NAMALWA (cell line): ENCODE data around the gene HAUS2.
"Not testable (repeated sequence)": the region's sequence is repeated elsewhere in the genome, so short reads cannot be mapped to it uniquely, and the experiment has no call there.

Experiments
- DNase-seq: peaks from one replicate; pipeline ENCODE4 v3.0.0-alpha.2; 2015; ENCODE audit warnings: low spot score

The HAUS2 gene

DNA sequence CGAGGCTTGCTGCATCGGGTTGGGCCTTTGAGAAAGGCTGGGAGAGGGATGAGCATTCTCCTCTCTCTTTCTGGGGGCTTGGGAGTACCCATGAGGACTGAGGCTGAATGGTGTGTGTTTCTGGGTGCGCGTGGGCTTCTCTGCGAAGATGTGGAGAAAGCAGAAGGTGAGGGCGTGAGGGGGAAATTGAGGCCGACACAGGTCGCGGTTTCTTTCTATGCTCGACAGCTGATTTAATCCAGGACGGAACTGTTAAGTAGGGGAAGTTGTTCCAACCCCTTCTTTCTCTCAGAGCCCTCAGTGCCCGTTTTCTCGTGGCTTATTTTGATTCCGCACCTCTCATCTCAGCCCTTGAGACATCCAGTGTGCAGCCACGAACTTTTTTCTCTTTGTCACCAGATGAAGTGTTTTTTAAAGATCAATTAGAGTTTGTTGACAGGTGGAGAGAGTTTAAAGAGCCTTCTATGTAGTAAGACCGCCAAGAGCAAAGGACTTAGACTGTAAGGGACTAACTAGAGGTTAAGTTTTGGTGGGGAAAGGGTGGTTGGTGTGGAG, 27.5 kb downstream of the HAUS2 start:
- DNase-seq, result peak; percentile 26

DNA sequence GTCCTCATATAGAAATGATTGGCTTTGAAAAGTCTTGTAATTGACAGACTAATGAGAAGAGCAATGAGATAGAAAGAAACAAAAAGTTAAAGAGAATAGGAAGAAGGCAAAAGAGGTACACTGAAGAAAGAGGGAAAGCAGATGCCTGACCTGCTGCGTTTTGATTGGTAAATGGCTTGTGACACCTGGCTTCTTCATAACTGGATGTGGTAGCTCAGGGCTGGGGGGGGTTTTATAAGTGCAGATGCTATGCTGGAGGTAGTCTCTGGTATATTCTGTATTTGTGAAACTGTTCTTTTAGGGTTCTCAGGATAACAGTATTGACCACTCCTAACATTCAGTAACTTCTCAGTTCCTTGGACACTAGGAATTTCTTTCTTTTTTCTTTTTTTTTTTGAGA, 28.1 kb downstream of the HAUS2 start:
- DNase-seq, result peak; percentile 36

DNA sequence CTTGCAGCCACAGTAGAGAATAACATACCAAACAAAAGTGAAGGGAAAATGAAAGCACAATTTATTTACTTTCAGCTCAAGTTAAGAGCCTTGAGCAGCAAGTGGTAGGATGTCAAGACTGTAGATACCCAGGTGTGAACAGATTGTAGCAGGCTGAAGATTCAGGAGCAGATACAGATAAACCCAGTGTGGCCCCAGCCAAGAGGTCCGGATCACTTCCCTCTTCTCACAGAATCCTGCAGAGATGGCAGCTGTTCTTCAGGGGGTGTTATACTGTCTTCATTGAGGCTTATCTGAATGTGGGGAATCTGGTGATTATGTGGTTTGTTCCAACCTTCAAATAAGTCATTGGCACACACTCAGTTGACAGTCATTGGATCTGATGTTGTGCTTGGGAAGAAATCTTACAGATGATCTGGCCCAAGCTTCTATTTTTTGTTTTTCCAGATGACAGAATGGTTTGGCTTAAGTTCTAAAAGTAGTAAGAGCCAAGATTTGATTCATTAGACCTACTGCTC, 28.9 kb downstream of the HAUS2 start:
- no peak for DNase-seq

DNA sequence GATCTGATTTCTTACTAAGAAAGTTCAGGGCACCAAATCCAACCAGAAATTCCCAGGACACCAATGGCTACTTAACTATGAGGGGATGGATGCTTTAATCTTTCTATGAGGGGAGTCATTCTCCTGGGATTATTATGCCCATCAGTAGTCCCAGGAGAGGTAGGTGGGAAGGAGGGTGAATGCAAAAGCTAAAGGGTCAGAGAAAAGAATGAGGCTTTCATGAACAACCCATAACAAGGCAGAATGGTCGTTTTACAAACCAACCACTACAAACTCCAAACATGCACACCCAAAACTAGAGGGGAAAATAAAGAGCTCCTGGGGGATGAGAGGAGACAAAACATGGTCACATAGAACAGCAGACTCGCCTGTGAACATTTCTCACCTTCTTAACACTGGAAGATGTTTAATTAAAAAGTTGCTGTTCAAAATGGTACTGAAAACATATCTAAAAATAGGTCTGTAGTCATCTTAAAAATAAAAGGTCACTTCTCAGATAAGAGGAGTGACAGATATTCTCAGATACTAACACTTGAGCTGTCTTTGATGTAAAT, 30.4 kb downstream of the HAUS2 start:
- no peak for DNase-seq

DNA sequence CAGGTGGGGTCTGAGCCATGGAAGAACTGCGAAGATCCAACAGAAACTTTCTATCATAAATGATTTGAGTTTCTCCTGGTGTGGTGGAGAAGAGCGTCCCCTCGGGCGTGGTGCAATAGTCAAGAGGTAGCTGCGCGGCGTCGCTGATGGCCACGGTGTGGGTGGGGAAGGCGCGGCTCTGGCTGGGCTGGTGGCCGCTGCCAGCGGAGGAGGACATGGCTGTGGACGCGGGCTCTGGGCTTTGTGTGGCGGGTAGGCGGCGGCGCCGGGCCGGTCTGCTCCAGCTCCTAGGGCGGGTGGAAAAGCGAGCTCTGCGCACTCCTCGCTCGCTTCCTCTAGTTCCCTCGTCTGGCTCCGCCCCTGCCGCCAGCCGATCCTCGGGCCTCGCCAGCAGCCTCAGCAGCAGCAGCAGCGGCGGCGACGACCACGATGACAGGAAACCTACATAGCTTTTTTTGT, 32.7 kb downstream of the HAUS2 start:
- peak; percentile 70 for DNase-seq

DNA sequence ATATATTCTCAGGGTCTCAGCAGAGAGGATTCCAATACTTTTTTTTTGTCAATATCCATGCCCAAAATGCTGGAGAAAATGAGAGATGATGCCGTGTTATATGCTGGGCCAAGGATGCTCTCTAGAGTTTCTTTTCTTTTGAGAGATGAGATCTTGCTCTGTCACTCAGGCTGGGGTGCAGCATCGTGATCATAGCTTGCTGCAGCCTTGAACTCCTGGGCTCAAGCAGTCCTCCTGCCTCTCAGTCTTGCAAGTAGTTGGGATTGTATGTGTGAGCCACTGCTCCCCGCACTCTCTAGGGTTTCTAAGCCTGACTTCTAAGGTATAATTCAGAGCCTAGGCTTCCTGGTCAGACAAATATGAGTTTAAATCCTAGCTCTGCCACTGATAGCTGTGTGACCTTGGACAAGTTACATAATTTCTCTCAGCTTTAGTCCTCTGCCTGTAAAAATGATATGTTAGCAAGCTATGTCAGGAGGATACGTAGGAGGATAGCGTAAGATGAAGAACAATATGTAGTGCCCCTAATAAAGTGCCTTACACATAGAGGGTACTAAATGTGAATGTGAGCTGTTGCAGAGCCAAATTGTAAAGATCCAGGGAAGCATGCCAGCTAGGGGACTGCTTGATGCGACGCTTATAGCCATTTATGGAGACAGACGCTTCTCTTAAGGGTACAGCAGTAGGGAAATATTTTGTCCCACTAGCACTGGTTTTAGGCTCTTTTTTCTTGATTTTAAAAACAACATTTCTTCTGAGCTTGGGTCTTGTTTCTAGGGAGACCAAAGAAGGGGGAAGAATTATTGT, 34.1 kb downstream of the HAUS2 start:
- DNase-seq, result no peak

DNA sequence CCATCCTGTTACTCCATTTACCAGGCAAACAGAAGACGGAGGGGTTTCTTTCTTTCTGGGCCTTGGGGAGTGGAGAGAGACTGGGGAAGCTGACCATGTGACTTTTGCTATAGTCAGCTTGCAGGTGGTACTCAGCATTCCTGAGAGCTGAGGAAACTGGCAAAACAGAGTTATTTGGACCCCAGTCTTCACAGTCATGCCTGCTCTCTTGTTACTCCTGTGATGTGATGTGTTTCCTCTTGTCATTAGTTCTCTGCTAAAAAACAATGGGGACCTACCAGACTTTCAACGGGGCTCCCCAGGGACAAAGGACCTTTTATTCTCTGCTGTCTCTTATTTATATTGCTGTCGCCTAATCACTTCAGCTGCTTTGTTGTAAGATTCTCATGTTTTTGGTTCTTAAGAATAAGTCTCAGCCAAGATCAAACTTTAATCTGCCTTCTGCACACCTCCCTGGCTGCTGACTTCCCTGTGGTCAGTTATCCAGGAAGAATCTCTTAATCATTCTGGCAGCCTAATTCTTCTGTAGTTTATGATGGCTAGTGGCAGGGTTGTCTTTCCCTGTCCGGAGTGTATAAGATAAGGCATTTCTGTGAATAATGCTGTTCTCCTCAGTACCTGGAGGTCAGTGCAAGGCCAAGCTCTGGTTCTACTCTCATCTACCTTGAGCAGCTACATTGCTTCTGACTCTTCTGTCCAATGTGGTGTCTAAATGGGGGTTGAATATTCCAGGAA, 35.6 kb downstream of the HAUS2 start:
- no peak for DNase-seq

DNA sequence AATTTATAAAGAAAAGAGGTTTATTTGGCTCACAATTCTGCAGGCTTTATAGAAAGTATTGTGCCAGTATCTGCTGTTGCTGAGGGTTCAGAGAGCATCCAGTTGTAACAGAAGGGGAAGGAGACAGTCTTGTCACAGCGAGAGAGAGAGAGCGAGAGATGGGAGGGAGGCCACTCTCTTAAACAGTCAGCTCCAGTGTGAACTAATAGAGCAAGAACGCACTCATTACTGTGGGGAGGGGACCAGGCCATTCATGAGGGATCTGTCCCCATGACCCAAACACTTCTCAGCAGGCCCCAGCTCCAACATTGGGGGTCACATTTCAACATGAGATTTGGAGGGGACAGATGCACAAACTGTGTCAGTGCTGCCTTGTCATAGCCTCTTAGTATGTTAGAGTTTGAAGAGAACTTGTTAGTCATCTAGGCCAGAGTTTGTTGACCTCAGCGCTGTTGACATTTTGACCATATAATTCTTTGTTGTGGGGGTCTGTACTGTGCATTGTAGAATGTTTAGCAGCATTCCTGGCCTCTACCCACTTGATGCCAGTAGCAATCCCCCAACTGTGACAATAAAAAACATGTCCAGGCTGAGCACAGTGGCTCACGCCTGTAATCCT, 42.1 kb downstream of the HAUS2 start:
- no peak for DNase-seq

DNA sequence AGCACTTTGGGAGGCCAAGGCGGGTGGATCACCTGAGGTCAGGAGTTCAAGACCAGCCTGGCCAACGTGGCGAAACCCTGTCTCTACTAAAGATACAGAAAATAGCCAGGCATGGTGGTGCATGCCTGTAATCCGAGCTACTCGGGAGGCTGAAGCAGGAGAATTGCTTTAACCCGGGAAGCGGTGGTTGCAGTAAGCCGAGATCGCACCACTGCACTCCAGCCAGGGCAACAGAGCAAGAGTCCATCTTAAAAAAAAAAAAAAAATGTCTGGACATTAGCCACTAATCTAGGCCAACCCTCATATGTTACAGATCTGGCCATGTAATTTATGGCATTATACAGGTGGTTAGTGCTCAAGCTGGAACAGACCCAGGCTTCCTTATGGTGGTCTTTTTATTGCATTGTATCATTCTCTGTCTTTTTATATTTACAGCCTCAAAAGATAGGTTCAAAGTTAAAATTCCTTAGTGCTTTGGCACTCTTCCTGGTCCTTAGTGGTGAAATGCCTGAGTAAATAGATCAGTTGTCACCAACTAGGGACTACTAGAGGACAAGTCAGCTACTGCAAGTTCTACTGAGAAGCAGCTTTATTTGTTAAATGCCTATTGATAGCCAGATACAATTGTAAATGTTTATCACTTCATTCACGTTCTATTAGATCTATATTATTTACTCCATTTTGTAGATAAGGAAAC, 42.7 kb downstream of the HAUS2 start:
- peak; percentile 45 for DNase-seq

DNA sequence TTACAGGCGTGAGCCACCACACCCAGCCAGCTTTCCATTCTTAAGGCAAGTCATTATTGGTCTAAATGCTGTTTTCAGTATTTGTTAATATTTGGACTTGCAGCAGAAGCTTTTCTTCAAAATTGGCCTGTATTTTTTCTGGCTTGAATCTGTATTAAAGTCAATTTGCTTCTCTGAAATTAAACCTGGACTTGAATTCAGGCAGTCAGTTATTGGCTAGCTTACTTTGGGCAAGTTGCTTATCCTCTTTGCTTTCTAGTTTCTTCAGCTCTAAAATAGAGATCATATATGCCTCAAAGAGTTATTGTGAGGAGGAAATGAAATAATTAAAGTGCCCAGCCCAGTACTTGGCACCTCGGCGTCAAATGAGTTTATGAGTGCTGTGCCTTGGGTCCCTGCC, 44.1 kb downstream of the HAUS2 start:
- DNase-seq, result no peak

DNA sequence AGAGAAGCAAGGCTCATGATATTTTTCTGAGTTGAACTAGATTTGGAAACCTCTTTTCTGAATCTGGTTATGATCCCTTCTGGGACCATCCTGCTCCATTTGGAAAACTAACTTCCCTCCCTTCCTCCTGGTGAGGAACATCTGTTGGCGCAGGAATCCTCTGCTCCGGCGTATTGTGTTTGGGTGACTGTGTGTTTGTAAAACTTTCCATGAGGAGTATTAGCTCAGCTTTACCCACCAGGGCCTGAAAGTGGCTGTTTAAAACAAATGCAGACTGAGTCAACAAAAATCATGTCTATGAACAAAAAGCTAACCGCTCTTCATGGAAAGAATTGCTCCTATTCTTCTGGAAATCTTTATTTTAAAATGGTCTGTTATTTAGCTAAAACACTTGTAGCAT, 44.5 kb downstream of the HAUS2 start:
- DNase-seq, result no peak

DNA sequence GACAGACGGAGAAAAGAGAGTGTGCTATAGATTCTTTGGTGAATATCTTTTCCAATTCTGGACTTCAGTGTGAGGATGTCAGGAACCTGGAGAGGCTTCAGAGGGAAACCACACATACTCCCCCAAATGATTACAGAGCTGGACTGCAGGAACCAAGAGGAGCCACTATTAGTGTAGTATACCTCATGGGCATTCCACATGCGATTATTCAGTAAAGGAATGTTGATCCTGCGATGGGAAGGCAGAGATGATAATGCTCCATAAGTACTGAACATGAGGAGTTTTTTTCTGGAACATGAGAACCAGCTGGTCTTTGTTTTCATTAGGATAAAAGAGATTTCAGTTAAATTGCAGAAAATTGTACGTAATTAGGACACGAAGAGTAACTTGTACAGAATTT, 45.5 kb downstream of the HAUS2 start:
- no peak for DNase-seq

DNA sequence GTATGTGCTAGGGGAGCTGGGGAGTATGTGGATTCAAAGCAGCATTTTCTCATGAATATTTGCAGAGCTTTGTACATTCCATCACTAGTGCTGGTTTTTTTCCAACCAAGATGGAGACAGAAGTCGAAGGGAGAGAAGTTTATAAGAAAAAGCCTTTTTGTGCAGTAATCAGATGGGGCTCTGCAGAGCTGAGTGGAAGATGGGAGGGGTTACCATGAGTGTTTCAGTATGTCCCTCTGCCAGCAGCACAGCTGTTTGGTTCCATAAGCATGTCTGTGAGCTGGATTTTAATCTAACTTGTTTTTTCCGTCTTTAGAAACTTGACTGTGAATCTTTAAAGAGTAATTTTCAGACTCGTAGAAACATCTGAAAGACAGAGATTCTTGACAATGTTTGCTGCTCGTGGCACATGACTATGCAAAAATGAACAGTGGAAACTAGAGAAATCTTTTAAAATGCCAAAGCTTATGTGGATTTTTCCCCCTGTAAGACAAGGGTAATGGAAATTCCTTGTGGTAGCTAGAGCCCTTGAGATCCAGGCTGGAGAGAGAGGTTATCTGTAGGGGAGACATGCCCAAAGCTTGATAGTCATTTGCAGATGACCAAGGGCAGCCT, 47.1 kb downstream of the HAUS2 start:
- DNase-seq, result no peak

DNA sequence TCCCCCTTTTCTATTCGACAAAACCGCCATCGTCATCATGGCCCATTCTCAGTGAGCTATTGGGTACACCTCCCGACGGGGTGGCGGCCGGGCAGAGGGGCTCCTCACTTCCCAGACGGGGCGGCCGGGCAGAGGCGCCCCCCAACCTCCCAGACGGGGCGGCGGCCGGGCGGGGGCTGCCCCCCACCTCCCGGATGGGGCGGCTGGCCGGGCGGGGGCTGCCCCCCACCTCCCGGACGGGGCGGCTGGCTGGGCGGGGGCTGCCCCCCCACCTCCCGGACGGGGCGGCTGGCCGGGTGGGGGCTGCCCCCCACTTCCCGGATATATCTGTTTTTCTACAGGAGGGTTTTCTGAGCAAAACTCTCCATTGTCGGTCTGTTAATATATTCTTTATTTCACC, 52.7 kb downstream of the HAUS2 start:
- DNase-seq, result not testable (repeated sequence)

DNA sequence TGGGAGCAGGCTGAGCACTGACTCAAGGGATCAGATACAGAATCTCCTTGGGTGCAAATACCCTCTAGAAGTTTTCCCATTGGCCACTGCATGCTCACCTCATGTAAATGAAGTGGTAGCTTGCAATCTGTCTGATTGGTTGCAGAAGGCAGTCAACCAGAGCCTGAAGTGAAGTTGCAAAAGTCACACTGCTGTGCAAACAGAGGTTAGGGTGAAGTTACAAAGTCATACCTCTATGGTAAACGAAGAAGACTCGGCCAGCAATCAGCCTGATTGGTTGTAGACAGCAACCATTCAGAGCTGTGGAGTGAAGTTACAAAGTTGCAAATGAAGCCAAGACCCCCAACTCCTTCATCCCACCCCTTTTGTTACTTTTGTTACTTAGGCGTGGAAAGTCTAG, 53.9 kb downstream of the HAUS2 start:
- no peak for DNase-seq

DNA sequence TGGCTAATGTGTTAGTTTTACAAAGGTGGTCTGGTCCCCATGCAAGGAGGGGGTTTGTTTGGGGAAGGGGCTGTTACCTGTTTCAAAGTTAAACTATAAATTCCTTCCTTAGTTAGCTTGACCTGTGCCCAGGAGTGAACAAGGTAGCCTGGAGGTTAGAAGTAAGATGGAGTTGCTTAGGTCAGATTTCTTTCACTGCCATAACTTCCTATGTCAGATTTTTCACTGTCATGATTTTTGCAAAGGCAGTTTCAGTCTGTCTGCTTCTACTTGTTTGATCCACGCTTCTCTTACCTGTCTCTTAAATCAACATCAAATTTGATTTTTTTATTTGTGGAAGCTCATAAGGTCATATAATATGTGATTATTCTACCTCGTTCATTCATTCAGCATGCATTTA, 55.3 kb downstream of the HAUS2 start:
- DNase-seq, result no peak

DNA sequence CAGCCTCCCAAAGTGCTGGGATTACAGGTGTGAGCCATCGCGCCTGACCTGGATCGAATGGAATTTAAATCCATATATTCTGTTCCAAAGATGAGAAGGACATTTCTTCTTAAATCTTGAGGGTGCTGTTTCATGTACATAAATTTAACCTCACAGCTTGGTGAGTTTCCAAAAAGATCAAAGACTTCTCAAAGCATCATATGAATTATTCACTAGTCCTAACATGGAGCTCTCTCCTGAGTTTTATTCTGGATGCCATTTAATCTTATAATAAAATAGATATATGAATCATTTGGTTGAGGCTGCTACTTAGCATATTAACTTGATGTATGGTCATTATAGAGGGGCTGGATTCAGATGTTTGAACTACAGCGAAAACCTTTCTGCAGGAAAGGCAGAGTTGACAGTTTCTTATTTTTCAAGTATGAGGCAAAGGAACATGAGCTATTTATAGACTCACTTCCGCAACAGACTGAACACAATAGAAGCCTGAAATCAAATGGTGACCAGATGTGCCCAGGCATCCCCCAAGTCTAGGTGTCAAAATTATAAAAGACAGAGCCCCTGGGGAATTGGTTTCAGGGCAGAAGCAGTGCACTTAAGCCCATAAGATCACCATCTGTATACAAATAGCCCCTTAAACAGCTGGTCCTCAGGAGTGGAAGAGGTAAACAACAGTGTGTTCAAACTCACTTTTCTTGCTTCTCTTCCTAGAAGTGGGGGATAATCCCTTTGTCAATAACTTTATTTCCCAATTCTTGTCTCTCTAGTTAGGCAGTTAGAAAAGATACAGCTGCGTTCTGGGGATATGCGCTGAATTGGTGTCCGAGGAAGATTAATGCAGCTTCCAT, 56.5 kb downstream of the HAUS2 start:
- DNase-seq, result peak; percentile 72

DNA sequence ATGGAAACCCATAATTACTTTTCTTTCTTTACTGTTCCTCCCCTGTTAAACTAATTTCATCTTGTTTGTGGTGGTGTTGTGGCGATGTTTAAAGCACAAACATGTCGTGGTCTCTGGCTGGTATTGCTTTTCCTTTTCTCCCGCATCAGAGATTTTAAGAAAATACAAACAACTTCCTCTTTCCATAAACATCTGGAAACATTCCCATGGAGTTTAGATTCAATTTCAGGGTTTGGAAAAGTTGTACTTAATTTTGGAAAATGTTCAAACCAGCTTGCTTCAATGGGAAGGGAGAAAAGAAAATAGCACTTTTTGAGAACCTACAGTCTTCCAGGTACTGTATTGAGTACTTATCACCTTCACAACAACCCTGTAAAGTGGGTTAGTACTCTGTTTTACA, 57.2 kb downstream of the HAUS2 start:
- no peak for DNase-seq

DNA sequence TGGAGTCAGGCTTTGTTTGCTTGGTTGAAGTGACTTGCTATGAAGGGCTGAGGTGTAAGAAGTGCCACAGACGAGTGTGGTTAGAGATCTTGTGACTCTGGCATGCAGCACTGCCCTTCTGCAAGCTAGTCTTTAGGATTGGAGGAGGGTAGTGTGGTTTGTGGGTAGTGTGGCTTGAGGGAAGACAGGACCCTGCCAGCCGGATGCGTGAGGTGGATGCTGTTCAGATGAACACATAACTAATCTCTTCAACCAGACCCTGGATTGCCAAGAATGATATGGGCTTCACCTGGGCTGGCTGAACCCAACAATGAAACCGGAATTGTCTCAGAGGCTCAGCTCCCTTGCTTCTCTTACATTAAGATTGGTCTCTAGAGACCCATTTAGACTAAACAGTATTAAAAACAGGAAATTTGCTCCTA, 59.5 kb downstream of the HAUS2 start:
- DNase-seq, result peak; percentile 51
